ENCODE measurements around the gene TMEM51. TPM values are rescaled to one million over a fixed set of nuclear protein-coding genes. Genes with fewer than 3 reads are reported as not detected.

Gene TMEM51
- polyA plus RNA-seq, 1 donor (not counting 4 experiments of a cell fraction or from before 2014, with no cell fraction given): 12.9 TPM

- peak within 1 kb of the TSS; percentile 35 for H3K9ac ChIP-seq (ENCODE audit: control insufficient read depth, extremely low read depth, insufficient read depth, low read length)
- FAIRE-seq: no peak
Observed at GRCh38 chr1:15246960-15247614, 93.5 kb downstream of the TMEM51 start, which contains the start of gene FHAD1. Gene FHAD1, plus strand, starts transcription at chr1:15247223. Its CDS starts 4,562 bp downstream, at chr1:15251785.

DNA sequence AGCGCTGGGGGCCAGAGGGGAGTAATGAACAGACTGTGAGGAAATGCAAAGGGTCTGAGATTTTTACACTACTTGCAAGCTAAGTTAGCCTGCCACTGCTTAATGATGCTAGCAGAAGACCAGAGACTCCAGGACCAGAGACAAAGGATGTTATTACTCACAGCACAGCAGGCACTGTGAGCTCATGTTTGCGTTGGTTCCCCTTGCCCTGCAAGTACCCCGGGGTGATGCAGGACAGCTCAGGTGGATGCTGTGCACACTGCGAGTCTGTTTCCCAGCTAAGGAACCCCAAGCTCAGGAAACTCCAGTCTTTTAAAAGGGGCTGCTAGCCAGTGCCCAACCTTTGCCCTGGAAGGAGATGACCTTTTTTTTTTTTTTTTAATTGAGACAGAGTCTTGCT, 94.7 kb downstream of the TMEM51 start:
- no peak for FAIRE-seq
- dilution Hi-C loops (cut with MboI; ENCODE audit: extremely low pct_ligation_motif_present, low sequenced_read_pairs): no loop called here
- TF ChIP-seq, protein P1, sequence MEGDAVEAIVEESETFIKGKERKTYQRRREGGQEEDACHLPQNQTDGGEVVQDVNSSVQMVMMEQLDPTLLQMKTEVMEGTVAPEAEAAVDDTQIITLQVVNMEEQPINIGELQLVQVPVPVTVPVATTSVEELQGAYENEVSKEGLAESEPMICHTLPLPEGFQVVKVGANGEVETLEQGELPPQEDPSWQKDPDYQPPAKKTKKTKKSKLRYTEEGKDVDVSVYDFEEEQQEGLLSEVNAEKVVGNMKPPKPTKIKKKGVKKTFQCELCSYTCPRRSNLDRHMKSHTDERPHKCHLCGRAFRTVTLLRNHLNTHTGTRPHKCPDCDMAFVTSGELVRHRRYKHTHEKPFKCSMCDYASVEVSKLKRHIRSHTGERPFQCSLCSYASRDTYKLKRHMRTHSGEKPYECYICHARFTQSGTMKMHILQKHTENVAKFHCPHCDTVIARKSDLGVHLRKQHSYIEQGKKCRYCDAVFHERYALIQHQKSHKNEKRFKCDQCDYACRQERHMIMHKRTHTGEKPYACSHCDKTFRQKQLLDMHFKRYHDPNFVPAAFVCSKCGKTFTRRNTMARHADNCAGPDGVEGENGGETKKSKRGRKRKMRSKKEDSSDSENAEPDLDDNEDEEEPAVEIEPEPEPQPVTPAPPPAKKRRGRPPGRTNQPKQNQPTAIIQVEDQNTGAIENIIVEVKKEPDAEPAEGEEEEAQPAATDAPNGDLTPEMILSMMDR (optimal IDR thresholded peaks at IDR 0.05 in 1 of 3, IDR thresholded peaks at IDR 0.05 in 1 of 3, conservative IDR thresholded peaks at IDR 0.05 in 1 of 3; ENCODE audit: extremely low read depth in 1 of 3, insufficient read depth in 2 of 3, low read length in 3 of 3): no peak
- no peak for TF ChIP-seq EZH2 (IDR thresholded peaks at IDR 0.05; ENCODE audit: low read length)

More at GRCh38 chr1:15246960-15247614, 93.5 kb downstream of the TMEM51 start, which contains the start of gene FHAD1:
- peak within 1 kb of the TSS; percentile 49 for H3K4me2 ChIP-seq (ENCODE audit: control insufficient read depth, extremely low read depth, insufficient read depth, low read depth, low read length)
- no peaks in the 10 kb centered on the region for H3K9me3 ChIP-seq (ENCODE audit: control insufficient read depth, low read depth, low read length)
- H3K4me3 ChIP-seq (ENCODE audit: control insufficient read depth in 2 of 3, extremely low read depth in 1 of 3, insufficient read depth in 2 of 3, low read depth in 1 of 3, low read length in 3 of 3): peak within 1 kb of the TSS; percentile 23 to 34 (median 33)
- H3K36me3 ChIP-seq (ENCODE audit: control insufficient read depth in 2 of 2, extremely low read depth in 1 of 2, insufficient read depth in 2 of 2, low read length in 2 of 2): no peaks in the 10 kb centered on the region
- H2AFZ ChIP-seq (ENCODE audit: control insufficient read depth, low read length): peak within 1 kb of the TSS; percentile 78
- TF ChIP-seq, protein P1 (optimal IDR thresholded peaks at IDR 0.05 in 1 of 3, IDR thresholded peaks at IDR 0.05 in 1 of 3, conservative IDR thresholded peaks at IDR 0.05 in 1 of 3; ENCODE audit: extremely low read depth in 1 of 3, insufficient read depth in 2 of 3, low read length in 3 of 3): no peak
- TF ChIP-seq EZH2 (IDR thresholded peaks at IDR 0.05; ENCODE audit: low read length): no peak
- no peaks in the 10 kb centered on the region for H3K79me2 ChIP-seq (ENCODE audit: control insufficient read depth, insufficient read depth, low read length)
- no peaks in the 10 kb centered on the region for H4K20me1 ChIP-seq (ENCODE audit: control insufficient read depth, extremely low read depth, insufficient read depth, low read length)
- dilution Hi-C loops (cut with MboI; ENCODE audit: extremely low pct_ligation_motif_present, low sequenced_read_pairs): no loop called here
- H3K27me3 ChIP-seq (ENCODE audit: control insufficient read depth, extremely low read depth, insufficient read depth, low read length): no peaks in the 10 kb centered on the region
- no peaks in the 10 kb centered on the region for H3K9me1 ChIP-seq (ENCODE audit: control insufficient read depth, extremely low read depth, insufficient read depth, low read length)
- peaks cover 14% of the 10 kb centered on the region for H3K4me1 ChIP-seq (ENCODE audit: control insufficient read depth, extremely low read depth, insufficient read depth, low read length)
- DNase-seq (ENCODE audit: low read depth, low spot score): no peak
- peak within 1 kb of the TSS; percentile 13 for H3K27ac ChIP-seq (ENCODE audit: control insufficient read depth, insufficient read depth, low read length)

More for the DNA sequence above, 94.7 kb downstream of the TMEM51 start:
- Histone ChIP-seq H3K27me3 (ENCODE audit: control insufficient read depth, extremely low read depth, insufficient read depth, low read length) (no peaks in the 10 kb centered on the region), H3K27ac (ENCODE audit: control insufficient read depth, insufficient read depth, low read length) (no peak overlapping the region), H3K4me2 (ENCODE audit: control insufficient read depth, extremely low read depth, insufficient read depth, low read depth, low read length) (no peak overlapping the region), H2AFZ (ENCODE audit: control insufficient read depth, low read length) (no peak overlapping the region), H3K9me3 (ENCODE audit: control insufficient read depth, low read depth, low read length) (no peaks in the 10 kb centered on the region), H3K36me3 (ENCODE audit: control insufficient read depth in 2 of 2, extremely low read depth in 1 of 2, insufficient read depth in 2 of 2, low read length in 2 of 2) (no peaks in the 10 kb centered on the region), H3K9me1 (ENCODE audit: control insufficient read depth, extremely low read depth, insufficient read depth, low read length) (no peaks in the 10 kb centered on the region), H3K79me2 (ENCODE audit: control insufficient read depth, insufficient read depth, low read length) (no peaks in the 10 kb centered on the region), H3K4me1 (ENCODE audit: control insufficient read depth, extremely low read depth, insufficient read depth, low read length) (peaks cover 14% of the 10 kb centered on the region), H3K4me3 (ENCODE audit: control insufficient read depth in 2 of 3, extremely low read depth in 1 of 3, insufficient read depth in 2 of 3, low read depth in 1 of 3, low read length in 3 of 3) (no peak overlapping the region), H4K20me1 (ENCODE audit: control insufficient read depth, extremely low read depth, insufficient read depth, low read length) (no peaks in the 10 kb centered on the region), H3K9ac (ENCODE audit: control insufficient read depth, extremely low read depth, insufficient read depth, low read length) (no peak overlapping the region)
- no peak for DNase-seq (ENCODE audit: low read depth, low spot score)

Measured in keratinocyte (primary cell).